HG03280 (cell line): ENCODE data around the gene GDAP1L1.
"Not testable (repeated sequence)": the region's sequence is repeated elsewhere in the genome, so short reads cannot be mapped to it uniquely, and the experiment has no call there.

ENCODE experiments used
- ATAC-seq: cut with Tn5 transposase; IDR thresholded peaks from one replicate; pipeline ENCODE4 v1.9.1; 2021; ENCODE audit warnings: mild to moderate bottlenecking, moderate library complexity; ENCODE audit not compliant: unreplicated experiment

GDAP1L1 gene

DNA sequence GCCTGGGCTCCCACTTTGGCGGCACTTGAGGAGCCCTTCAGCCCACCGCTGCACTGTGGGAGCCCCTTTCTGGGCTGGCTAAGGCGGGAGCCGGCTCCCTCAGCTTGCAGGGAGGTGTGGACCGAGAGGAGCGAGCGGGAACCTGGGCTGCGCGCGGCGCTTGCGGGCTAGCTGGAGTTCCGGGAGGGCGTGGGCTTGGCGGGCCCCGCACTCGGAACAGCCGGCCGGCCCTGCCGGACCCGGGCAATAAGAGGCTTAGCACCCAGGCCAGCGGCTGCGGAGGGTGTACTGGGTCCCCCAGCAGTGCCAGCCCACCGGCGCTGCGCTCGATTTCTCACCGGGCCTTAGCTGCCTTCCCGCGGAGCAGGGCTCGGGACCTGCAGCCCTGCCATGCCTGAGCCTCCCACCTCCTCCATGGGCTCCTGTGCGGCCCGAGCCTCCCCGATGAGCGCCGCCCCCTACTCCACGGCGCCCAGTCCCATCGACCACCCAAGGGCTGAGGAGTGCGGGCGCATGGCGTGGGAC, 52.0 kb downstream of the GDAP1L1 start:
- not testable (repeated sequence) for ATAC-seq

DNA sequence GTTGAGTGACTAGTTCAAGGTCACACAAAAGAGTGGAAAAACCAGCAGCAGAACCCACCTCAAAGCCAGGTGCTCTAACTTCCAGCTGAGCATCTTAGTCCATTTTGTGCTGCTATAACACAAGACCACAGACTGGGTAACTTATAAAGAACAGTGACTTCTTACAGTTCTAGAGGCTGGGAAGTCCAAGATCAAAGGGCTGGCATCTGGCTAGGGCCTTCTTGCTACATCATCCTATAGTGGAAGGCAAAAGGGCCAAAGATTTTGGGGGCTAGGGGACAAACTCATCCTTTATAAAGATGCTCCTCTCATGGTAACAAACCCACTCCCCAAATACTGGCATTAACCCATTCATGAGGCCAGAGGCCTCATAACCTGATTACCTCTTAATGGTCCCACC, 54.2 kb downstream of the GDAP1L1 start:
- no peak for ATAC-seq

DNA sequence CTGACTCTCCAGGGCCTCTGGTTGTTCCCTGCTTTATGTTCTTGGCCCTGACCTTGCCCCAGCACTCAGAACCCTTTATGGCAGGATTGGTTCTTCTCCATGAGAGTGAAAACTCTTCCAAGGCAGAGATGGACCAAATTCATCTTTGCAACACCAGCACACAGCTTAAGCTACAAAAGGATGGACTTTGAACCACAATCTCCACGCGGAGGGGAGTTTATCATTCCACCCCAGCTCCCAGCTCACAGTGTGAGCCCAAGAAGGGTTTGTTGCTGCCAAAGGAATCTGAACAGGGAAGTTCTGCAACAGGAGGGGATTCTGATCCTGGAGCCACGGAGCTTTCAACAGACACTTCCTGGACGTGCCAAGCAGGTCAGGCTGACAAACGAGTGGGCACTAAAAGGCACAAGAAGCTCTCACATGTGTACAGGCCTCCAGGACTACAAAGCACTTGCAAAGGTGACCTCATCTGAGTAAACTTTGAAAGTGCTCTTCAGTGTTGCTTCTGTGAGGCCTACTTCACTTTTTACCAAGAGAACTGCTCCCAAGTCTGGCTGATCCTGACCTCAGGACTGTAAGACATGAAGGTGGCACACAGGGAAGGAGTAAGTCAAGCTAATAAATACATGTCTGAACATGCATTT, 55.0 kb downstream of the GDAP1L1 start:
- ATAC-seq, result no peak

GRCh38 chr20:44302736-44303135, 55.6 kb downstream of the GDAP1L1 start:
- no peak for ATAC-seq

- ATAC-seq, result no peak
Observed at GRCh38 chr20:44304383-44304782, 57.3 kb downstream of the GDAP1L1 start.

DNA sequence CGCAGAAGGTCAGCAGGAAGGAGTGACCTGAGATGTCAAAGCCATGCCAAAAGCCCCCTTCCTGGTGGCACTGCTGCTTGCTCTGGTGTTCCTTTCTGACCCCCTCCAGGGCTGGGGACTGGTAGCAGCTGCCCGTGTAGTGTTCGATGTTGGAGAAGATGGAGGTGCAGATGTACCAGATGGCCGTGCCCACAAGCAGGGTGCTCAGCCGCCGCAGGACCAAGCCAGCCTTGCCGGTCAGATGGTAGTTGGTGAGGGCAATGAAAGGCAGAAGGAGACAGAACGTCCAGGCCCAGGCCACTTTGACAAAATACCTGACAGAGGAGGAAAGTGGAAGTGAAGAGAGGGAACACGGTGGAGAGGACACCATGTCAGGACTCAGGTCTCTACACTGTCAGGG, 59.8 kb downstream of the GDAP1L1 start:
- no peak for ATAC-seq

DNA sequence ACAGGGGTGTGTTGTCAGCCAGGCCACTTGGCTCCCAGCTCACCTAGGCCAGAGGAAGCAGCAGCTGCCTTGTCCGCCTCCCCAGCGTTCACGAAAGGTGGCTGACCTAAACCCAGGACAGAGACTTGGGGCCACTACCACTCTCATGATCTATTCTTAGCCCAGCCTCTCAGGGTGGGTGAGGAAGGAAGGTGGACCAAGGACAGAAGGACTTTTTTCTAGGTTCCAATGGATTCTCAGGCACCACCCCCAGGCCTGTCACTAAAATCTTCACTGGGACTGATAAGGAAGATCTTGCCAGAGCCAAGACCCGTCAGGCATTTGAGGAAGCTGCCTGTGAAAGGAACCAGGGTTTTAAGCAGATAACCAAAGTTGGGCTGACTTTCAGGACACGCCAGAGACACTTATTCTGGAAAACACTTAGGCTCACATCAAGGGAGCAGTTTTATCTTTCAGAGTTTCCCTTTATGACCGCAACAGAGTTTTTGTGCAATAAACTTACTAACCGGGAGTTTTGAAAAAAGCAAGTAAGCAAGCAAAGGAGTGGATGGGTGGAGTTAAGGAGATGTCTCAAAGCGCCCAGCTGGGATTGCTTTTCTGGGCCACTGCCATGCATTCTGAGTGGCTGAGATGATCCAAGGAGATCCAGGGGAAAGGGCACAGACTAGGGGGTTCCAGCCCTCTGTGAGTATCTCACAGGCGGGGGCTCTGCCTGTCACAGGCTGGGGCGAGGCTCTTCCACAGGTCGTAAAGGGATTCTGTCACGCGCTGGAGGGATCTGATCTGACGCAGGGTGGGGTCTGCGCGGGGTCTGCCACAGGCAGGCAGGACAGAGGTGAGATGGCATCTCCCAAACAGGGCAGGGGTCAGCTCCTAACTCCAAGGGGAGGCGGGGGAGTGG, 62.9 kb downstream of the GDAP1L1 start:
- no peak for ATAC-seq

DNA sequence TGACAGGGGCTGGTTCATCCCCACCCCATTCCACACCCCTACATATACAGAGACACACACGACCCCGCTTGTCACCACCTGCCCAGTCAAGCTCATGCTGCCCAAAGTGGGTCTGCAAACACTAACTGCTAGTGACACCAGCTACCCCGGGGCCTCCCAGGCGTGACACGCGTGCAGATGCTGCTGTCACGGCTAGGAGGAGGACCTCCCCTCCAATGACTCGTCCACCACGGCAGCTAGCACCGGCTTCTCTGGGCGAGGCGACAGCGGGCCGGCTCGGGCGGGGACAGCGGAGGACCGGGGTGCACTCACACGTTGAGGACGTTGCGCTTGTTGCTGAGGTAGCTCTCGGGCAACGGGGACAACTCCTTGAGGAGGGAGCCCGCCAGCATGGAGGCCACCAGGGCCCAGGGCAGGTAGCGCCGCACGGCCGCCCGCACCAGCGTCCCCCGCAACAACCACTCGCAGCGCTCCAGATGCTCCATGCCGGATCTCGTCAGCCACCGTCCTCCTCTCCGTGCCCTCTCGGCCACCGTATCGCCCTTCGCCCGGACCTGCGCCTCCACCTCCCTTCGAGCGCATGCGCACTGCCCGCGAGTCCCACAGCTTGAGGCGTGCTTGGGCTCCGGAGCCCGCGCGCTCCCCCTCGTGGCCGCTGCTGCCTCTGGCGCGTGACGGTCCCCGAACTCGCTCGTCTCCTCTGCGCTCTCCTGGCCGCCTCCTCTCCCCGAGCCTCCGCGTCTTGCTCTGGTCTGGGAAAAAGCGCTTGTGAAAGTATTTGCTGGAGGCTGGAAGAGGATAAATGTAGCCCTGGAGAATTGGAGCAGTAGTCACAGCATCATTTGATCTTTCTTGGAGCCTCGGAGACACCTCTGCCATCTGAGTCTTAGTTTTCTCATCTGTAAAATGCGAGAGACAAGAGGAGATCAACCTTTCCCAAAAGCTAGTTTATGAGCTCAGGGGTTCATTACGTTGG, 63.8 kb downstream of the GDAP1L1 start, which contains the start of gene FITM2:
Gene FITM2, minus strand, starts transcription at position 539 of the 976 bp plus-strand sequence. Its CDS starts 54 bp downstream, at position 485.
- peak; percentile 91 for ATAC-seq

DNA sequence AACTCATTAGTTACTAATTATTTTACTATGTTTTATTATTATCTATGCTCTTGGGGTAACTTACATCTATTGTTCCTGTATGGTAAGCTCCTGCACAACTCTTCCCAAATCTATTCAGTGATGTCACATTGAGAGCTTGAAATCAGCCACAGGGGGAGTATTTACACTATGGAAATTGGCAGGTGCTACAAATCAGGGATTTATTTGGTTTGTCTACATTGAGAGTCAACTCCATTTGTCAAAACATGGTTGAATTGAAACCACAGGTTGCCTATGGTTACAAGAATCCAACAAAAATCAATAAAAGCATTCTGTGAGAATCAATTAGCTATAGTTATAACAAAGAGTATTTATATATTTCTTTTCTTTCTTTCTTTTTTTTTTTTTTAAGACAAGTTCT, 67.8 kb downstream of the GDAP1L1 start:
- ATAC-seq, result no peak

DNA sequence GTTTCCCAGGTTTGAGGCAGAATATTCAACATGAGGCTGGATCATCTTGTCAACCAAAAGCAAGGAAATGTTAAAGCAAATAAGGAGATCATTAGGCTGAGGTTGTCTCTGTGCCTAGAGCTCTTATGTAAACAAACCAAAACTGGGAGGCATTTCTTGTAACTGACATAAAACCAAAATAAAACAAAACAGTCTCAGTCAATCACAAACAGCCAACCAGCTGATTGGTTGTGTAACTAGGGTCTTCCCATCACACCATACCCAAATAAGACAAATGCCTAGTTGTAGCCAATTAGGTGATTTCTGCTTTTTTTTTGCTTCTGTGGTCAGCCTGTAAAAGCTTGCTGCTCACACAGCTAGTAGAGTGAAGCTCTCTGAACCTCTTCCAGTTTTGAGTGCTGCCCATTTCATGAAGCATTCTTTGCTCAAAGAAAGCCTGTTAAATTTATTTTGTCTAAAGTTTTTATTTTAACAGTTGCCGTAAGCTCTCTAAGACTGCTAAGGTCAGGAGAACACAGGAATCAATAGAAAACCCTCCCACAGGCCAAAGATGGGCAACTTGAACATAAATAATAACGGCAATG, 72.8 kb downstream of the GDAP1L1 start:
- no peak for ATAC-seq

DNA sequence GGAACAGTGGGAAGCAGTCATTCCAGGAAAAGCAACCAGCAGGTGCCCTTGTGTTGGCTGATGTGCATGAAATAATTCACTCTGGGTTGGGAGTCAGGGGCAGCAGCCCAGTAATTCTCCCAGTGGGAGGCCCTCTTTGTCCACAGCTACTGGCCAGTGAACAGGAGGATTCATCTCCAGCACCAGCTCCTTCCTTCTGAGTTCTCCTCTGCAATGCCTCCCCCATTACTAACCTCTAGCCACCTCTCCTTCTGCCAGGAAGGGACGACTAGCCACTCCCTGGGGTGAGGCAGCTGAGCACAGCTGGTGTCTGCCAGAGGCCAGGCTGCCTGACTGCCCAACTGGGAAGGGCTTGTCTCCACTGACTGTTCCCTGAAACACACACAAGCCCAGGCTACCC, 77.2 kb downstream of the GDAP1L1 start:
- no peak for ATAC-seq

GRCh38 chr20:44326391-44327159, 79.5 kb downstream of the GDAP1L1 start:
- no peak for ATAC-seq

DNA sequence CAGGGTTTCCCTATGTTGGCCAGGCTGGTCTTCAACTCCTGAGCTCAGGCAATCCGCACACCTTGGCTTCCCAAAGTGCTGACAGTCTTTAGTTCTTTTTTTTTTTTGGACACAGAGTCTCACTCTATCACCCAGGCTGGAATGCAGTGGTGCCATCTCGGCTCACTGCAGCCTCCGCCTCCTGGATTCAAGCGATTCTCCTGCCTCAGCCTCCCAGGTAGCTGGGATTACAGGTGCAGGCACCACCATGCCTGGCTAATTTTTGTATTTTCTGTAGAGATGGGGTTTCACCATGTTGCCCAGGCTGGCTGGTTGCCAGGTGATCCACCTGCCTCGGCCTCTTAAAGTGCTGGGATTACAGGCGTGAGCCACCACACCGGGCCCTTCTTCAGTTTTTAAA, 80.6 kb downstream of the GDAP1L1 start:
- not testable (repeated sequence) for ATAC-seq

GRCh38 chr20:44328428-44328827, 81.3 kb downstream of the GDAP1L1 start:
- no peak for ATAC-seq
